GM12801 (cell line): ENCODE results near the gene SRSF5.

Source experiments
- CTCF ChIP-seq: IDR thresholded peaks from one replicate; pipeline ENCODE4 v1.5.1; 2011; ENCODE audit warnings: control low read depth; ENCODE audit not compliant: insufficient read length; ENCODE audit errors: extremely low read depth

SRSF5 gene

GRCh38 chr14:69752773-69753172, 14.2 kb upstream of the SRSF5 start:
- no peak for TF ChIP-seq CTCF

GRCh38 chr14:69753860-69754259, 13.1 kb upstream of the SRSF5 start:
- TF ChIP-seq CTCF = no peak

- no peak for TF ChIP-seq CTCF
These were observed 12.5 kb upstream of the SRSF5 start for GRCh38 chr14:69754487-69754886.

- no peak for TF ChIP-seq CTCF
These were observed 11.6 kb upstream of the SRSF5 start for GRCh38 chr14:69755296-69755695.

- no peak for TF ChIP-seq CTCF
These were observed 11.2 kb upstream of the SRSF5 start for GRCh38 chr14:69755784-69756183.

- TF ChIP-seq CTCF = no peak
These were observed 10.6 kb upstream of the SRSF5 start for GRCh38 chr14:69756298-69756697.

- no peak for TF ChIP-seq CTCF
These were observed 6.1 kb upstream of the SRSF5 start for GRCh38 chr14:69760810-69761209.
